RWPE1 (cell line): ENCODE data around the gene PKD1L1.

Experiments
- CTCF ChIA-PET: fragments of 350-600 bp; sonication (Branson Sonifier 250); formaldehyde crosslinking; extraction: SDS; loops from one replicate; lab custom pipeline; 2021; lab: Yijun Ruan, JAX
- POLR2A ChIA-PET: fragments of 400-600 bp; formaldehyde crosslinking; extraction: SDS; loops from one replicate; lab custom pipeline; 2020; ENCODE audit warnings: antibody characterized with exemption; ENCODE audit not compliant: low non-redundant PET; lab: Yijun Ruan, JAX
- DNase-seq: peaks from one replicate; pipeline ENCODE4 v3.0.0; 2012; ENCODE audit warnings: low spot score
- H3K27ac ChIP-seq: fragments of 450-650 bp; 2 replicates; pipeline ENCODE4 v1.5.1; 2017
- CTCF ChIP-seq: fragments of 450-650 bp; conservative IDR thresholded peaks from 2 replicates; pipeline ENCODE4 v1.5.1; 2017; ENCODE audit warnings: low read depth, mild to moderate bottlenecking

The PKD1L1 gene

GRCh38 chr7:47817917-47818316 is 130.3 kb downstream of the PKD1L1 start:
- no peak for TF ChIP-seq CTCF
- no peak for DNase-seq

GRCh38 chr7:47816647-47817046 is 131.6 kb downstream of the PKD1L1 start:
- TF ChIP-seq CTCF = no peak
- POLR2A ChIA-PET = no interaction called here
- no peak overlapping the region for H3K27ac ChIP-seq
- no peak for DNase-seq
- CTCF ChIA-PET = interaction anchor here (0.7 kb wide), 1 partner anchor 23 kb away, joined by 4 read pairs; no protein-coding TSS in a partner anchor

More at GRCh38 chr7:47817917-47818316, 130.3 kb downstream of the PKD1L1 start:
- no peak overlapping the region for H3K27ac ChIP-seq
- CTCF ChIA-PET = interaction anchor here (0.7 to 2.2 kb wide), 3 partner anchors 26 to 1649 kb away, joined by 3 to 18 read pairs (median 3); no protein-coding TSS in a partner anchor
- POLR2A ChIA-PET = no interaction called here

GRCh38 chr7:47815867-47816266 is 132.4 kb downstream of the PKD1L1 start:
- ChIA-PET POLR2A (no interaction called here), CTCF (interaction anchor here (0.7 to 1.0 kb wide), 2 partner anchors 14 to 24 kb away, joined by 3 to 4 read pairs; no protein-coding TSS in a partner anchor)
- TF ChIP-seq CTCF = no peak

GRCh38 chr7:47814905-47815613 is 133.2 kb downstream of the PKD1L1 start:
- no peak for DNase-seq
- POLR2A ChIA-PET = no interaction called here
- no peak for TF ChIP-seq CTCF
- H3K27ac ChIP-seq = no peak overlapping the region
- CTCF ChIA-PET = interaction anchor here (0.6 to 1.6 kb wide), 3 partner anchors 13 to 549 kb away, joined by 3 to 4 read pairs (median 3); no protein-coding TSS in a partner anchor

More at GRCh38 chr7:47815867-47816266, 132.4 kb downstream of the PKD1L1 start:
- no peak for DNase-seq
- no peak overlapping the region for H3K27ac ChIP-seq

GRCh38 chr7:47813620-47814260 is 134.5 kb downstream of the PKD1L1 start:
- no peak for DNase-seq
- H3K27ac ChIP-seq = no peak overlapping the region
- CTCF ChIA-PET = interaction anchor here (1.6 kb wide), 1 partner anchor 547 kb away, joined by 4 read pairs; no protein-coding TSS in a partner anchor
- no peak for TF ChIP-seq CTCF
- POLR2A ChIA-PET = no interaction called here

GRCh38 chr7:47812429-47813136 is 135.7 kb downstream of the PKD1L1 start:
- CTCF ChIA-PET = interaction anchor here (0.6 kb wide), 1 partner anchor 1961 kb away, joined by 4 read pairs; no protein-coding TSS in a partner anchor
- no peak overlapping the region for H3K27ac ChIP-seq
- POLR2A ChIA-PET = no interaction called here
- no peak for DNase-seq
- no peak for TF ChIP-seq CTCF
